GM12801 (cell line): ENCODE data around the gene SLC6A12.

Experiments
- TF ChIP-seq, protein P1 (sequence below): IDR thresholded peaks from one replicate; pipeline ENCODE4 v1.5.1; 2011; ENCODE audit warnings: control low read depth; ENCODE audit not compliant: insufficient read length; ENCODE audit errors: extremely low read depth

Gene SLC6A12

DNA sequence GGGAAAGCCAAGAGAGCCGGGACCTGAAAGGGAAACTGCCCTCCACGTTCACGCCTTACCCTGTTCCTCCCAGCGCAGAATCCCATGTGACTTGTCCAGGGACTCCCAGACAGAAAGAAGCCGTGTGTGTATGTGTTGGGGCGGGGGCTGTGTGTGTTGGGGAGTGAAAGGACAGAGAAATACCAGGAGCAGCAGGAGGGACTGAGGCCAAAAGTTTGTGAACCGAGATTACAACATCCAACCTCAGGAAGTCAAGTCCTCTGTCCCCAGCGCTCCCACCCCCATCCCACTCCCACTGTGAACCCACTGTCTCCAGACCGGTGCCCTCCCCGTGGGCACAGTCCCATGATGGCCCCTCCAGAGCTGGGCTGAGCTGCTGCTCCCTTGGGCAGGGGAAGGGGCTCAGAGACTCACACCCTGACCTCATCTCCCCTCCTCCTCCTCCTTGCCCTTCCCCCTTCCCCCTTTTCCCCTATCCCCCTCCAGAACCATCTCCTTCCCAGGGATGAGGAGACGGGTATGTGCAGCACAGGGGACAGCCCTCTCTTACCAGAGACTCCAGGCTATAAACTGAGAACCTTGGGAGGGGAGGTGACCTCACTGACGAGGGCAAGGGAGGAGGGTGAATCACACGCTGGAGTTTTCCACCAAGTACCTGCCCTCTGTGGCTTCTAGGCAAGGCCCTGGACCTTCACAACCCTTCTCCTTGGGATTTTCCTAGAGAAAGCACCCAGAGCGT, at the start of gene SLC6A12:
TSS of gene SLC6A12 (minus strand) at position 155 of the 739 bp plus-strand sequence. CDS start 4,171 bp downstream, outside the sequence.
- TF ChIP-seq, protein P1, sequence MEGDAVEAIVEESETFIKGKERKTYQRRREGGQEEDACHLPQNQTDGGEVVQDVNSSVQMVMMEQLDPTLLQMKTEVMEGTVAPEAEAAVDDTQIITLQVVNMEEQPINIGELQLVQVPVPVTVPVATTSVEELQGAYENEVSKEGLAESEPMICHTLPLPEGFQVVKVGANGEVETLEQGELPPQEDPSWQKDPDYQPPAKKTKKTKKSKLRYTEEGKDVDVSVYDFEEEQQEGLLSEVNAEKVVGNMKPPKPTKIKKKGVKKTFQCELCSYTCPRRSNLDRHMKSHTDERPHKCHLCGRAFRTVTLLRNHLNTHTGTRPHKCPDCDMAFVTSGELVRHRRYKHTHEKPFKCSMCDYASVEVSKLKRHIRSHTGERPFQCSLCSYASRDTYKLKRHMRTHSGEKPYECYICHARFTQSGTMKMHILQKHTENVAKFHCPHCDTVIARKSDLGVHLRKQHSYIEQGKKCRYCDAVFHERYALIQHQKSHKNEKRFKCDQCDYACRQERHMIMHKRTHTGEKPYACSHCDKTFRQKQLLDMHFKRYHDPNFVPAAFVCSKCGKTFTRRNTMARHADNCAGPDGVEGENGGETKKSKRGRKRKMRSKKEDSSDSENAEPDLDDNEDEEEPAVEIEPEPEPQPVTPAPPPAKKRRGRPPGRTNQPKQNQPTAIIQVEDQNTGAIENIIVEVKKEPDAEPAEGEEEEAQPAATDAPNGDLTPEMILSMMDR: no peak

GRCh38 chr12:263574-263973, 49.6 kb upstream of the SLC6A12 start:
- TF ChIP-seq, protein P1: no peak

GRCh38 chr12:262817-263216, 48.9 kb upstream of the SLC6A12 start, which contains the start of gene SLC6A13:
Gene SLC6A13, minus strand, starts transcription at chr12:262836. Its CDS starts 2,784 bp downstream, at chr12:260052.
- TF ChIP-seq, protein P1: no peak

DNA sequence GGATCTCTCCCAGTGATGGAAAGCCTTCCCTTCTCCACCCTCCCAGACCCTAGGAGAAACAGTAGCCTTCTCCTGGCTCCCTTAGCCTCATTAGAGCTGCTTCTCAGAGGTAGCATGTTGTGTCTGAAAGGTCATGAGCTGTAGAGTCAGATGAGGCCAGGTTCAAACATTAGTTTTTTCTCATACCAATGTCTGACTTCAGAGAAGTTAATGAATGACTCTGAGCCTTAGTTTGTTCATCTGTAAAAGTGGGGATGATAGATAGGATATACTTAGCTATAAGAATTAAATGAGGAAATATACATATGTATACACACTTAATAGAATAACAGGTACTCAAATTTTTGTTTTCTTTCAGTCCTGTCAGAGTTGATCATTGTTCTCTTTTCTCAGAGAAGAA, 48.2 kb upstream of the SLC6A12 start:
- TF ChIP-seq, protein P1: no peak

GRCh38 chr12:257521-258321, 43.8 kb upstream of the SLC6A12 start:
- TF ChIP-seq, protein P1: no peak

GRCh38 chr12:256958-257357, 43.0 kb upstream of the SLC6A12 start:
- TF ChIP-seq, protein P1: no peak

DNA sequence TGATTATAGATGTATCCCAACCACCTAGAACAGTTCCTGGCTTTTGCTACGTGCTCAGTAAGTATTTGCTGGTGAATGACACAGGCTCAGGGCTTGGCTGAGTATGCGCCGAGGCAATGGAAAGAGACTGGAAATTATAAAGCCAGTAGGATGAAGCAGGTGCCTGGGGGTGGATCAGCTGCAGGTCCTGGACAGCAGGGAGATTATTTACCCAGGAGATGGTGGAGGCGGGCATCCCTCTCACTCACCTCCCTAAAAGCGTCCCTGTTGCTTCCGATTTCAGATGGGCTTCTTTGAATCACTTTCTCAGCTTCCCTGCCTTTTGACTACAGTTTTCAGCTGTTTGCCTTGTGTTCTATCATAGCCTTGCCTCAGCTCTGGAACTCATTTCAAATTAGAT, 42.3 kb upstream of the SLC6A12 start:
- TF ChIP-seq, protein P1: no peak
